Measurements from ENCODE around the gene TMEM129.

- TF ChIP-seq POLR2A (IDR thresholded peaks at IDR 0.05): no peak
- no peak for TF ChIP-seq CTCF (IDR thresholded peaks at IDR 0.05)
- TF ChIP-seq POLR2AphosphoS5 (IDR thresholded peaks at IDR 0.05): no peak
- no peak for TF ChIP-seq EP300 (IDR thresholded peaks at IDR 0.05)
These were observed 29.3 kb downstream of the TMEM129 start for GRCh38 chr4:1691737-1692373.
